ENCODE measurements around the gene CDKN1C. TPM values are rescaled to one million over a fixed set of nuclear protein-coding genes. Genes with fewer than 3 reads are reported as not detected.

Gene CDKN1C
- total RNA-seq, 1 experiment from 2014 or later = 9.1 TPM

DNA sequence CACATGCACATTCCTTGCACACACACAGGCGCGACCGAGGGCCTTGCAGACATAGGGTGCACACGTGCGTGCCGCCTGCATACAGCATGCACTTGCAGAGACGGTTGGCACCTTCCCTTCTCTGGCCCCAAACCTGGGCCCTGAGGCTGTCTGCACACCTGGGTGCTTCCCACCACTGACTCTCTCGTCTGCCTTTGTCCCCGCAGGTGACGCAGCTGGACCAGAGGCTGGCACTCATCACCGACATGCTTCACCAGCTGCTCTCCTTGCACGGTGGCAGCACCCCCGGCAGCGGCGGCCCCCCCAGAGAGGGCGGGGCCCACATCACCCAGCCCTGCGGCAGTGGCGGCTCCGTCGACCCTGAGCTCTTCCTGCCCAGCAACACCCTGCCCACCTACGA, 38.0 kb downstream of the CDKN1C start:
- no peak for DNase-seq (ENCODE audit: low spot score)

DNA sequence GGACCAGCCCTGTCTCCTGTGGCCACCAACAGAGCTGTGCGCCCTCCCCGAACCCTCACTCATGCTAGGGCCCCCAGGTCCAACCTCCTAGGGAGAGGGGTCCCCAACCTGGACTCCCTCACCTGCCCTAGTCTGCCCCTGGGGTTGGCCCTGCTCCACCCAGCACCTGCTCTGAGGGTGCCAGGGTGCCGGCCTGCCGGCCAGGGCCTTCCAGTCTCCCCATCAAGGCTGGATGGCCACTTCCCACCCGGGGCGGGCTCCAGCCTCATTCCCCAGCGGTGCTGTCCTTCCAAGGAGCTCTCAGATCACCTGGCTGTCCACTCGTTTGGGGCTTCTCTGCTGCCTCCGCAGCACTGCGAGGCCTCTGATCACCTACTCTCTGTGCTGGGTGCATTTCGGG, 39.1 kb downstream of the CDKN1C start:
- DNase-seq (ENCODE audit: low spot score) = no peak

DNA sequence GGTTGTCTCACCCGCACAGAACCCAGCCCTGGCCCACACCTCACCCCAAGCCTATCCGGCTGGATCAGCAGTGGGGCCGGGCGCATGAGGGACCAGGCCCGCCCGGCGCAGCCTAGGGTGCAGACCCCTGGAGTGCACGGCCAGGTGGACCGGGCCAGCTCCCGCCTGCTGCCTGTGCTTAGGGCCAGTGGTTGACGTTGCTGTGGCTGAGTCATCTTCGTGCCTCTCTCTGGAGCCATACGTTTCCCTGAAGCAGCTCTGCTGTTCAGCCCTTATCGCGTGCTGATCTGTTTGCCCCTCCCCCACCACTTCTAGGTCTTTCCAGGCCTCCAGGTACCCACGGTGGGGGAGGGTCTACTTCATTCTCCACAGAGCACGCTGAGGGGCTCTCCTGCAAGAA, 39.5 kb downstream of the CDKN1C start:
- no peak for DNase-seq (ENCODE audit: low spot score)

DNA sequence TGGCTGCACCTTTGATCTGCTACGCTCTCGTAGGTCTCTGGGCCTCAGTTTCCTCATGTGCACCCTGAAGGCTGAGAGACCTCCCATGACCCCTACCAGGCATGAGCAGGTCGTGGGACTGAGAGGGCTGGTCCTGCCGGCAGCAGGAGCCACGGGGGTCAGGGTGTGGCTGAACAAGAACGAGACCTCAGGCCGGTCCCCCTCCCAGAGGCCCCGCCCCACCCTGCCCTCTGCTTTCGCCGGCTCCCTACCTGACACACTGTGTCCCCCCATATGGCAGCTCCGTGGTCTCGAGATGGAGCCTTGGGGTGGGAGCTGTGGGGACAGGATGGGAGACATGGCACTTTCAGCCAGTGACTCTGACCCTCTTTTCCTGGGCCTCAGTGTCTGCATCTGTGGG, 40.6 kb downstream of the CDKN1C start:
- no peak for DNase-seq (ENCODE audit: low spot score)

DNA sequence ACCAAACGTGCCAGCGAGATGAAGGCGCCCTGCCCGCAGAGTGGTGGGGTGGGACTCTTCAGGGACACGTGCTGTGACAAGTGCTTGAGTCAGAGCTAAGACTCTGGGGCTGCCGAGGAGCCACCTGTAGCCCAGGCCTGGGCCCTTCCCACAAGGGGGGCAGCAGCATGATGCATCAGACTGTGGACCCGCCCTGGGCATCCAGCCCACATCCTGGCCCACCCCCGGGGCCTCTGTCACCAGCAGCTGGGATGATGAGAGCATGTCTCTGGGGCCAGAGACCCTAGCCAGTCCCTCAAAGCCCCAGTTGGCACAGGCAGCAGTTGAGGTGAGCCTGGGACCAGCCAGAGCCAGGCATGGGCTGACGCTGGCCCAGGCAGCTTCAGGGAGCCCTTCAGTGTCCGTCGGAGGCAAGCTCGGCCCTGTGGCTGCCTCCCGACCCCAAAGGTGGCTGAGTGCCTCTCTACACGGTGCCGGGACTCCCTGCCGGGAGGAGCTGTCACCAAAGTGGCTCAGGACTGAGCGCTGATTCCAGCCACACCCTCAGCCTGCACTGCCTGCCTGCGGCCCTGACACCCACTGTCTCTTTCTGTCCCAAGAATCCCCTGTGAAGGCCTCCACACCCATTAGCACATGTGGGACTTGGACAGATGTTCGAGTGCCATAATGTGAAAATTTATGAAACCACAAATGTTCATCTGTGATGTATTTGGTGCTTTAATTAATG, 41.3 kb downstream of the CDKN1C start:
- no peak for DNase-seq (ENCODE audit: low spot score)

- DNase-seq (ENCODE audit: low spot score) = no peak
Measured at GRCh38 chr11:2843551-2843950, 42.0 kb downstream of the CDKN1C start.

DNA sequence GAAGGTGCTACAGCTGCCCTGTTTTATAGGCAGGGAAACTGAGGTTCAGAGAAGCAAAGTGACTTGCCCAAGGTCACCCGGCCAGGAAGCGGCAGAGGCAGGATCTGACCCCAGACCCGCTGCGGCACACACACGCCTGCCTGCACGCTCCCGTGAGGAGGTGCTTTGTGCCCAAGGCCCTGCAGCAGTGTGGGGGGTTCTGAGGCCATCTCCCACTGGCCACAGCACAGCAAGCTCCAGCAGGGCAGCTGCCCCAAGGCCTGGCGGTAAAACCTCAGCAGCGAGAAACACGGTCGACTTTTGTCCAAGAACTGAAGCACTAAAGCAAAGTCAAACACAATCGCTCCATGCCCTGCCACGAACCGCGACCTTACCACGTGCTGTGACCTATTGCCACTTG, 42.7 kb downstream of the CDKN1C start:
- DNase-seq (ENCODE audit: low spot score) = no peak

- no peak for DNase-seq (ENCODE audit: low spot score)
Measured at GRCh38 chr11:2841411-2842190, 44.0 kb downstream of the CDKN1C start.

DNA sequence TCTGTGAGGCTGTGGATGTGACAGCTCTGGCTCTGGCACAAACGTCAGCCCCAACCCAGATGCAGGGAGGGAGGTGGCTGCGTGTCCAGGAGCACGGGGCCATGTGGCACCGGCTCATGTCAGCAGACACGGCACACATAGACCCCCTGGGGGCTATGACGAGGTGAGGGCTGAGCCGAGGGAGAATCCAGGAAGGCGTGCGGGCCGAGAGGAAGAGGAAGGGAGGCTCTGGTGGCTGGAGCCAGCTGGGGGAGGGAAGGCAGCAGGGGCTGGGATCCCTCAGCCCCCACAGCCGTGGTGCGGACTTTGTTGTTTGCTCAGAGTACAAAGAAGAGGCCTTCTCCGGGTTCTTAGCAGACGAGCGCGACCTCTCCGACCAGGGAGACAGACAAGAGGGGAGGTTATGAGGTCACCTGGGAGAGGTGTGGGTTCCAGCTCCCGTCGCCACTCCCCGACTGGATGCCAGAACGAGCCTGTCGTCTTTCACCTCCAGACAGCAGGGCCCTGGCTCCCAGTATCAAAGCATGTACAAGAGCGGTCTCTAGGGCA, 46.1 kb downstream of the CDKN1C start:
- no peak for DNase-seq (ENCODE audit: low spot score)

DNA sequence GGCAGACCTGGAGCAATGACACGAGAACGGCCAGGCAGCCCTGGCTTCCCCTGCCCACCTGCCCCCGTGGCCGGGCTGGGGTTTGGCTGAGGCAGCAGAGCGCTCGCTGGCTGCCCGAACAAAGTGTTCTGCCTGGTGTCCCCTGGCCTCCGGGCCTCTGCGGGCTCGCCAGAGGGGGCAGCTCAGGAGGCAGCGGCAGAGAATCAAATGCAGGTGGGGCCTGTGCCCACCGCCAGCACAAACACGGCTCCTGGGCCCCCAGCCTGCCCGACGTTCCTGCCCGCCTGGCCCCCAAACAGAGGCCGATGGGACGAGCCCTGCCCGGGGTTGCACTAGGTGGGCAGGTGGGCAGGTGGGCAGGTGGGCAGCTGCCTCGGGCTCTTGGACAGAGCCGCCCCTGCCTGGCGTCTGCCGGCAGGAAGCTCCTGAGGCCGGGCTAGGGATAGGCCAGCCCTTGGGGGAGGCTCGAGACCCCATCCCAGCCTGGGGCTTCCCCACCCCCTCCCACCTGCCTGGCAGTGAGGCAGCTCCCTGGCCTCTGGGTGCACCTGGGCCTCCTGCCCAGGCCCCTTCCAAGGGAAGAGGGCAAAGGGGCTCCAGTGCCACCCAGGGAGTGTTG, 46.8 kb downstream of the CDKN1C start:
- no peak for DNase-seq (ENCODE audit: low spot score)

DNA sequence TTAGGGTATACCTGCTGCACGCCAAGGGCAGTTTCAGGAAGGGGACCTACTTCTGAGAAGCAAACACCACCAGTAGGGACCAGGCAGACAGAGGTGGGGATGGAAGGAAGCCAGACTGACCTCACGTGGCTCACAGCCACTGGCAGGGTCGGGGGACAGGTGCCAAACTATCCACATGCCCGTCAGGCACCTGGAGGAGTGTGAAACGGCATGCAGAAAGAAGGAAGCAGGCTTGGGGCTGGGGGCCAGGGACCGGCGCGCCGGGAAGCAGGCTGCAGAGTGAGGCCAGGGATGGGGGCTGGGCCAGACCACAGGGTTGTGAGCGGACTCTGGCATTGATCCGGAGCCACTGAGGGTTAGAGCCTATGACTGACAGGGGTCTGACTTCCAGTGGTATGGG, 47.5 kb downstream of the CDKN1C start:
- no peak for DNase-seq (ENCODE audit: low spot score)

DNA sequence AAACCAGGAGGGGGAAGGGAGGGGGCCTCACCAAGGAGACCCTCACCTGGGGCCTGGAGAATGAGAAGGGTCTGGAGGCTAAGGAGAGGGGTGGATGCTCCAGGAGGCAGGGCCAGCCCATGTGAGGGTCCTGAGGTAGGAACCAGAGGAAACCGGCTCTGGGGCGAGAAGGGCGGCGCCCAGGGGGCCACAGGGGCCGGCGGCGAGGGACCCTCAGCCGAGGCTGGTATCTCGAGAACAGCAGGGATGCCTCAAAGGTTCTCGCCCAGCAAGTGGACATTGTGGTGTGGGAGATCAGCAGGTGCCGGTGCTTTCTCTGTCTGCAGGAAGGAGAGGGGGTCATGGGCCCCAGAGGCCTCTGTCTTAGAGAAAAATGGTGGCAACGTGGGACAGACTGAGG, 47.9 kb downstream of the CDKN1C start:
- DNase-seq (ENCODE audit: low spot score) = no peak

GRCh38 chr11:2837096-2837601, 48.4 kb downstream of the CDKN1C start:
- DNase-seq (ENCODE audit: low spot score) = peak; percentile 64

- no peak for DNase-seq (ENCODE audit: low spot score)
Measured at GRCh38 chr11:2836315-2837095, 49.1 kb downstream of the CDKN1C start.

- no peak for DNase-seq (ENCODE audit: low spot score)
Measured at GRCh38 chr11:2835751-2836150, 49.8 kb downstream of the CDKN1C start.

GRCh38 chr11:2835296-2835695, 50.3 kb downstream of the CDKN1C start:
- DNase-seq (ENCODE audit: low spot score) = peak; percentile 29

DNA sequence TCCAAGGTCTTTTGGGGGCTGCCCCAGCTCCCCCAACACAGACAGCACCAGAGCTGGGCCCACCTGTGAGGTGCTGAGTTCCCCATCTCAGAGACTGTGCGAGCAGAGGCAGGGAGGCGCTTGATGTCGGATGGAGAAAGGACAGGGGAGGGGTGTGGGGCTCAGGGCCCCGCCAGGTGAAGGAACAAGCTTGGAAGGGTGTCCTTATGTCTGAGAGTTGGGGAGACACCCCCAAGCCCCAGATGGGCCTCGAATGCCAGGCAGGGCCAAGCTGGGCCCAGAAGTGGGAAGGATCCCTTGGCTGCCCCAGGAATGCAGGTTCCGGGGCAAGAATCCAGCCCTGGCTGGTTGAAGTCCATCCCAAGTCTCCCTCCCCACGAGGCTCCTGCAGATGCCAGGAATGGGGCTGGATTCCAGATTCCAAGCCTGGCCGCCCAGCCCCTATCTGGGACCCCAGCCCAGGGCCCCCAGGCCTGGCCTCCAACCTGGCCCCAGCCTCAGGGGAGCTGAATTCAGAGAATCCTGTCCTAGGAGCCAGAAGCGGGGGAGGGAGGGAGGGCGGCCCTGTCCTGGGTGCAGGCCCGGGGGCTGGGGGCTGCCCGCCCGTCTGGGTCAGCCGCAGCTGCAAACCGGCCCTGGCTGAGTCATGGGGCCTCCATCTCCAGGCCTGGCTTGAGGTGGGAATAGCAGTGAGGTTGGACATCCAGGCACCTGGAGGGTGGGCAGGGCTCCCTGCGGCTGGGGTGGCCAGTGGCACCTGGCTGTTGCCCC, 50.9 kb downstream of the CDKN1C start:
- DNase-seq (ENCODE audit: low spot score) = no peak

GRCh38 chr11:2833716-2834502, 51.7 kb downstream of the CDKN1C start:
- no peak for DNase-seq (ENCODE audit: low spot score)

Data from HT-29 (cell line).